GM21381 (cell line): ENCODE measurements around the gene EML4.
"Not testable (repeated sequence)": the region's sequence is repeated elsewhere in the genome, so short reads cannot be mapped to it uniquely, and the experiment has no call there.

Experiments used
- ATAC-seq: cut with Tn5 transposase; IDR thresholded peaks from one replicate; pipeline ENCODE4 v1.9.1; 2021; ENCODE audit warnings: mild to moderate bottlenecking, moderate library complexity; ENCODE audit not compliant: unreplicated experiment

The EML4 gene

DNA sequence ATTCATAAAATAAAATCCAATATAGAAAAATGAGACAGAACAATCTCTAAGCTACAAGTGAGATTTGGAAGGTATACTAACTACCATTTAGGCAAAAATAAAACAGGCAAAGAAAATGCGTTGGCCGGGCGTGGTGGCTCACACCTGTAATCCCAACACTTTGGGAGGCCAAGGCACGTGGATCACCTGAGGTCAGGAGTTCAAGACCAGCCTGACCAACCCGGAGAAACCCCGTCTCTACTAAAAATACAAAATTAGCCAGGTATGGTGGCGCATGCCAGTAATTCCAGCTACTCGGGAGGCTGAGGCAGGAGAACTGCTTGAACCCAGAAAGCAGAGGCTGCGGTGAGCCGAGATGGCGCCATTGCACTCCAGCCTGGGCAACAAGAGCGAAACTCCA lies 178.4 kb downstream of the EML4 start:
- ATAC-seq: not testable (repeated sequence)

DNA sequence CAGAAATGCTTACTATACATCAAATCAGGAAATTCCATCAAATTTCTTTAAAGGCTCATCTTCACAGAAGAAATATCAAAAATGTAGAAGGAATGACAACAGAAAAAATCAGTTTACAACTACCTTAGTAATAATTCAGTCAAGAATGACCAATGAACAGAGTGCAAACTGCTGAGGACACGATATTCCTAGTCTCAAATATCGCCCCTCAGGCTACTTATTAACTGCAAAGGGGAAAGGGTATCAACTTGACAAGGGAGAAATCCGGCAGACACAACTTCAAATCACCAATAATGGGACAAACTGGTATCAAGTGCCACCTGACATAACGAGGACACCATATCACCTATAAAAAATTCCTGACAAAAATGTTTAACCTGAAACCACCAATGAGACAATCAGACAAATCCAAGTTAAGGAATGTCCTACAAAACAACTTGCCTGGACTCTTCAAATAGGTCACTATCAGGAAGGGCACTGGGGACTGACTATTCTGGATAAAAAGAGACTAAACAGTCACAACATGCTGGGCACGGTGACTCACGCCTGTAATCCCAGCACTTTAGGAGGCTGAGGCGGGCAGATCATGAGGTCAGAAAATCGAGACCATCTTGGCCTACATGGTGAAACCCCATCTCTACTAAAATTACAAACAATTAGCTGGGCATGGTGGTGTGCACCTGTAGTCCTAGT lies 179.1 kb downstream of the EML4 start:
- ATAC-seq: no peak

DNA sequence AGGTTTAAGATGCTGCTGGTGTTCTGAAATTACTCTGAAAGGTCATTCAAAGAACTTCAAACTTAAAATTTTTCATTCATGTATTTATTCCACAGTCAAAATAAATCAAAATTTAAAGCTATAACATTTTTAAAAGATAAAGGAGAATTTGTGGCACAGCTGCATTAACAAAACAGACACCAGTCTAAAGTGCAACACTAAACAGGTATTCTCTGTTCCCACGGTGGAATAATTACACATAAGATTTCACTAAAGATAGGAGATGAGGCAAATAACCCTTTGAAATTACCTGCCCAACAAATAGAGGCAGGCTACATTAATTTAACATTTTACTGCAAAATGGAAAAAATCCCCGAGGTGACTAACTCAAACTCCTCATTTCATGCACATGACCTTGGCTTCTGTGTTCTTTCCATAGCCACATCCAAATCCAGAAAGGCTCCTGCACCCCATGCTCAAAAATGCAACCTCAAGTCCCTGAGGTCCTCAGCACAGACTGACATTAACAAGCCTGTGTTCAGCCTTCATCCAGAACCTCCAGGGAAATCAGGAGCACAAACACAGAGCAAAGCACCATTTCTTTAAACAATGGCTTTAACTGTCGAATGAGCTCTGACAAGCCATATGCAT lies 181.4 kb downstream of the EML4 start:
- ATAC-seq: no peak

DNA sequence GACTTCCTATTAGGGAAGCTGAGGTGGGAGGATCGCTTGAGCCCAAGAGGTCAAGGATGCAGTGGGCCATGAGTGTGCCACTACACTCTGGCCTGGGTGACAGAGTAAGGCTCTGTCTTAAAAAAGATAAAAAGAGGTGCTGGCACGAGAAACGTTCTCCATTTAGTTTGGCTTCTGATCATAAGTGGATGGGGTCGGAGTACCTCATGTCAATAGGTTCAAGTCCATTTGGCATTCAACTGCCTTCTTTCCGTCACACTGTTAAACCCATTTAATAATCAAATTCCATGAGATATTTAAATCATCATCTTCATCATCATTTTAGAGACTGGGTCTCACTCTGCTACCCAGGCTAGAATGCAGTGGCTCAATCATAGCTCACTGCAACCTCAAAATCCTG lies 182.7 kb downstream of the EML4 start:
- no peak for ATAC-seq

DNA sequence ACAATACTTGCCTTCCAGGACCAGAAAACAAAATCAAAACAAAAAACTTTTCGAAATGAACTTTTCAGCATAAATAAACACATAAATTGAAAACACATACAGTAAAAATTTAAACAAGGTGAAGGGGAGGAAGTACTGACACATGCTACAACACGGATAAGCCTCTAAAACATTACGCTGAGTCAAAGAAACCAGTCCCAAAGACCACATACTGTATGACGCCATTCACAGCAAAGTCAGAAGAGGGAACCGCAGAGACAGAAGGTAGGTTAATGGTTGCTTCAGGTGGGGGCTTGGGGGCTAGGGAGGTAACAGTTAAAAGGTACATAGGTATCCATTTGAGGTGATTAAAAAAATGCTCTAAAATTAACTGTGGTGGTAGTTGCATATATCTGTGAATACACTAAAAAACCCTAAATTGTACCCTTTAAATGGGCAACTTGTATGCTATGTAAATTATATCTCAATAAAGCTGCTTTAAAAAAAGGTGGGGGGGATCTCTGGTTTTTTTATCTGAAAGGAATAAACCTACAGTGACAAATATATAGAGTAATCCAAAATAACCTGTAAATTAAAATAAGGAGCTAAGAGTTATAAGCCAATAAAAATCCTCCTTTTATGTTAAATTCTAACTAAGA lies 184.8 kb downstream of the EML4 start:
- no peak for ATAC-seq

DNA sequence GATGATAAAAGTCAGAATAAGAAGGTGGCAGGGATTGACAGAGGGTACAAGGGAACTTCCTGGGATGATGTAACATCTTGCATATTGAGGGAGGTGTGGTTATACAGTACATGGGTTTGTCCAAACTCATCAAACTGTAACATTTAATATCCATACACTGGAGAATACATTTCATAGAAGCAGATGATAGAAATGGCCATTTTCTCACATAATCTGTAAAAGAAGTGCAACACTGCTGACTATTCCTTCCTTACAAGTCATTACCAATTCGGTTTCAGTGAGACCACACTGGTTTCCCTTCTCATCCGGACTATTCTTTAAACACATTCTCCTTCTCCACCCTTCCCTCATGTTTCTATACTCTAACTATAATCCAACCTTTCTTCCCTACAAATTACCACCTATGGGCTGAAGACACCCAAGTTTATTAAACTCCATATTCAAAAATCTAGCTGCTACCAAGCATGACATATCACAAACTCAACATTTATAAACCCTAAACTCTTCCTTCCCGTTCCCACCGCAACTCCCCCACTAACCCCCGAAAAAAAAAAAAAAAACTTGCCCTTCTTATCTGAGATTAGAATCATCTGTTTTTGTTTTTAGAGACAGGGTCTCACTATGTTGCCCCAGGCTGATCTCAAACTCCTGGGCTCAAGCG lies 190.3 kb downstream of the EML4 start:
- ATAC-seq: no peak

DNA sequence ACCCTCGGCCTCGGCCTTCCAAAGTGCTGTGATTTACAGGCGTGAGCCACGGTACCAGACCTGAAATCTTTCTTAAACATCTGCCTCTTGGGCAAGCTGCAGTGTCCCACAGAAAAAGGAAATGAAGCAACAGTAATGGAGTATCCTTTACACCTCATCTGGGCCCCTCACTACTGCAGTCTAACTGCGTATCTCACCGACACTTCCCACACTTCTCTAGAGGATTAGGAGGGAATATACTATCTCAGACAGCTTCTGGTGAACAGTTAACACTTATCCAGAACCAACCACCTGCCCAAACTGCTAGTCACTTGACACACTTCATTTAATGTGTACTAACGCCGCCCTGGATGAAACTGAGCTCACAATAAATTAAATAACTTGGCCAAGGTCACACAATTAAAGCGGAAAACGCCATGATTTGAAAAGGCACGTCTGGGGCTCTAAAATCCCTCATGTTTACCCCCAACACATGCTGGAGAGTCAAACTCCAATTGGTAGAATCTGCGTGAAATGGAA lies 190.9 kb downstream of the EML4 start:
- no peak for ATAC-seq

DNA sequence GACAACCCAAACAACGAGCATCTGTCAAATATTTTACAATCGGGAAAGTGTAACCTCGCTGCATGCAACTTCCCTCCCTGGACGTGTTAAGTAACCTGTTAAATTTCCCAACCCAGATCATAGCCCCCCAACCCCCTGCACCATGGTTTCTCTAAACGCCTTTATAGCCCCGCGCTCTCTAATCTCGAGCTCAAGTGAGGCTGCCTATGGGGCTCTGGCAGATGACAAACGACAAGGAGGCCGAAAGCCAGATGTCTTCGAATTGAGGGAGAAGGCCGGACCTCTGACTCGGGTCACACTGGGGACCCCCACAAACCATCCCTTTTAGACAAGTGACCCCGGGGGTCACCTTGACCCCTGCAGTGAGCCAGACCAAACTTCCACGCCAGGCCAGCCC lies 191.3 kb downstream of the EML4 start:
- ATAC-seq: no peak

DNA sequence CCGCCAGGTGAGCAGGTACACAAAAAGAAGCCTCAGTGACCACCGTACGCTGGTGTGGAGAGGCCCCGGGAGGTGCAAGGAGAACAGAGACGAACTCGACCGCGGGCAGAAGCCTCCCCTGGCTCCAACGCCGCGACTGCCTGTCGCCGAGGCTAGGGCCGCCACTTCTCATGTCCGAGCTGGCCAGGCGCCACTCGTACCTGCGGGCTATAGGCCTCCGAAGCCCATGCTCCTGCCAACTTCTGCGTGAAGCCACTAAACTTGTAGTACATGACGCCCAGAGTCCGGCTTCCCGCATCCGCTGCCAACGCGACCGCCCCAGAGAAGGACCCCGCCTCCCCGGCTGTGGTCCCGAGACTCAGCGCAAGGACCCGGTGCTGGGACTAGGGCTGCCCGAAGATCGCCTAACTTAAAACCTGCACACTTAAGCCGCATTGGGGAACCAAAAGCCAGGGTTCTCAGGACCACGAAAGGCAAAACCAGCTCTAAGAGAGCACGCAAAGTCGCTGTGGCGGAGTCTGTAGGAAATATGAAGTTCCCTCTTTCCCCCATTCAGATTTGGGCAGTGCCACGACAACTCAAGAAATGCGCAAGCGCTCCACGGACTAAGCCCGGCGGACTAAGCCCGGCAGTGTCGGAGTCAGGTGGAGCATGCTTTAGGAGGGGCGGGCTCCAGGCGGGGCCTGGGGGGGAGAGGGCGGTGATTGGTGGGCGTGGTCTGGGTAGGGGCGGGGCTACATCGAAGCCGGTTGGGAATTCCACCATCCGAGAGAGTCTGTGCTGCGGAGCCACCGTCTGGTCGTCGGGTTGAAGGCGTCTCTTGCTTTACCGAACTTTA lies 192.0 kb downstream of the EML4 start, which contains the start of gene COX7A2L:
COX7A2L (minus strand) TSS at position 328 of the 838 bp plus-strand sequence; CDS start at position 272, 56 bp downstream.
- peak; percentile 91 for ATAC-seq

DNA sequence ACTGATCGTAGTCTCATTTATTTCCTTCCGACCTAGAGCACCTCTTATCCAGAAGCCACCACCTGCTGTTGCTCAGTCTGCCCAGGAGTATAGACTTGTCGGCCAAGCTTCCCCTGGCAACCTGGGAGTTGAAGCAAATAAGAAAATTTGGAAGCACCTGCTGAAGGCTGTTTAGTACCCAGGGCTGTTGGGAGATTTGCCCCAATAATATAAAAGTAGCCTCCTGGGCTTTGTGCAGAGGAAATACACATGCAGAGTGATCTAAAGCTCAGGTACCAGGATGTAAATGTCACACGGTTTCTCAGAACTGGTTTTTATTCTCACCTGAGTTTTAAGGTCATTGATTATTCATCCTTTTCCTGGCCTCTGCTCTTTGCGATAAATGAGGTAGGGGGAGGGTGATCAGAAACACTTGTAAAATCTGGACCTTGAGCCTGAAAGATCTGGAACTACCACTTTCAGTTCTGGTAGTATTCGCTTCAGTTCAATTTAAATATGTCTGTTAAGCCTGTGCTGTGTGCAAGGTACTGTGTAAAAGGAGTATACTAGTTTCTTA lies 192.7 kb downstream of the EML4 start:
- ATAC-seq: no peak

DNA sequence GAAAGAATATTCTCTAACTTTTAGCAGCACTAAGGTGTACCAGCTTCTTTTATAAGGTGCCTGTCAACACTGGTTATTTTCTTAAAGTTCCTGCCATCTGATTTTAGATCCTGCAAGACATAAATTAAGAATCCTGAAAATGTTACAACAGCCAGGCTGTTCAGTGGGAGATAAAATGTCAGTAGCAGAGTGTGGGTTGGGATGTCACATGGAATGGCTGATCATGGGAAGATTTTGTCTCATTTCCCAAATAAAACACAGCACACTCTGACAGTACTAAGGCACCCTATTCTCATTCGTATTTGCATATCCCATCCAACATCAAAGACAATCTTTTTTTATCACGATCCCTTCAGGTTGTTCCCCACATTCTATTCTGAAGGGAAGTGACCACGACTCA lies 194.3 kb downstream of the EML4 start:
- no peak for ATAC-seq

DNA sequence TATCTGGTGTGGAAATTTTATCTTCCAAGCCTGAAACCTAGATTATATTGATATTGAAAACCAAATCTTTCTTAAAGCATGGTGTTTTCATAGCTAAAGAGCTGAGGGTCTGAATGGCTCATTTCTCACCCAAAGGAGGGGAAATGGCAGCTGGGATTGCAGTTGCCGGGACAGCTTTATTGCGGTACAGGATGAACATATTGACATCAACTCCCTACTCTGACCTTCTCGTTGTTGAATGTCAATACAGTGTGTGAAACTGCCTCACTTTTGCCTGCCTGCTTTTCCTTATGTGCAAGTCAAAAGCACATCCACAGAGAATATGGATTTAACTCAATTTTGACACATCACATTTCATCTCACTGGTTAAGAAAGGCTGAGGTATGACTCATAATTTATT lies 195.5 kb downstream of the EML4 start:
- no peak for ATAC-seq

DNA sequence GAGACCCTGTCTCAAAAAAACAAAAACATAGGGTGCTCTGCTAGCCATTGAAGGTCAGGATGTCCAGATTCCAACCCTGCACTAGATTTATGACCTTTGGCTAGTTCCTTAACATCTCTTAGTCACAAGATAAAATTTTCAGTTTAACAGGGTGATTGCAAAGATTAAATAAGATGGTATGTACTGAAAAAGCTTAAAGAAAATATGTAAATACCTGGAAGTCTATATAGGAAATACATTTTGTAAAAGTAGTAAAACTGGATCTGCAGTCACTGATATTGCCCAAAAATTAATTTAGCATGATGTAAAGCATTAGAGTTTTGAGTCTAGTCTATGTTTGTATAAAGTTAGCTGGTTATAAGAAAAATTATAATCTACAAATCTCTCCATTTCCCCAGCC lies 197.3 kb downstream of the EML4 start:
- no peak for ATAC-seq

DNA sequence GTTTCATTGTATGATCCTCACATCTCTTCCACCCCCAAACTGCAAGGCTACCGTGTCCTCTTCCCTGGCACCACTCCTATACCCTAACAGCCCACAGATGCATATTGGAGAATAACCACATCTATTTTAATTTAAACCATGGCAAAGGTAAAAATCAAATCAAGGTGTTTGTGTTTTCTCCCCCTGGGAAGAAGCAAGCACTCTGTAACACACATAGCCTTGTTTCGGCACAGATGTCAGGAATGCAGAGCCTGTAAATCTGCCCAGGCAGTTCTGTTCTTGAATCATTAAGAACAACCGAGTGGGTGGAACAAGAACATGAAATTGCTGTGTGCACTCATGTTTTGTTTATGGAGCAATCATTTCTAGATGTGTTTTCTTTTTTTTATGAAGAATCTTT lies 198.7 kb downstream of the EML4 start:
- ATAC-seq: no peak

DNA sequence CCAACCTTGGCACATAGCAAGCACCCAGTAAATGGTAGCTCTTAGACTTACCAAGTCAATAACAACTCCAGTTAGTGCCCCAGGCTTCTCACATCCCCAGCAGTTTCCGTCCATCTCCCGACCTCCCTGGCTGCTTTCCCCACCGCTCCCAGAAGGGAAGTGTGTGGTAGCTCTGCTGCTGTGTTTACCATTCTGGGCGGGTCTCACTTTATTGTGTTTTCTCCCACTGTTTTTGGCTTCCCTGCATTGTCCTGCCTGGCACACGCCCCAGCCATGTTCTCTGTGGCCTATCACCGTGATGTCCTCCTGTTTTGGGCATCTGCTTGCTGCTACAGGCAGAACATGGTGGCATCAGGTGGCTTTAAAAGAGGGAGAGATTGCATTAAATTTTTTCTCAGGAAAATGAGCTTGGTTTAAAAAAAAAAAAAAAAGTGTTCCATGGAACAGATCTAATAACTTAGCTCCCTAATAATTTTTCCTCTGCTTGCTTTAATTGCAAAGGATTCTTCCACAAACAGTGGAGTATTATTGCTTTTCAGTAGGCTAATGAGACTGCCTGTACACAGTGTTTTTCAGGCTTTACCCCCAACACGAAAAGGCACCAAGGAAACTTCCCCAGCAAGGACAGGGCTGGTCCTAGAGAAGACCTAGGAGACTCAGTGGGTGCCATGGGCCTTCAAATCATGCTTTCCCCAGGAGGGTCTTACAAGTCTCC lies 199.8 kb downstream of the EML4 start:
- ATAC-seq: no peak

DNA sequence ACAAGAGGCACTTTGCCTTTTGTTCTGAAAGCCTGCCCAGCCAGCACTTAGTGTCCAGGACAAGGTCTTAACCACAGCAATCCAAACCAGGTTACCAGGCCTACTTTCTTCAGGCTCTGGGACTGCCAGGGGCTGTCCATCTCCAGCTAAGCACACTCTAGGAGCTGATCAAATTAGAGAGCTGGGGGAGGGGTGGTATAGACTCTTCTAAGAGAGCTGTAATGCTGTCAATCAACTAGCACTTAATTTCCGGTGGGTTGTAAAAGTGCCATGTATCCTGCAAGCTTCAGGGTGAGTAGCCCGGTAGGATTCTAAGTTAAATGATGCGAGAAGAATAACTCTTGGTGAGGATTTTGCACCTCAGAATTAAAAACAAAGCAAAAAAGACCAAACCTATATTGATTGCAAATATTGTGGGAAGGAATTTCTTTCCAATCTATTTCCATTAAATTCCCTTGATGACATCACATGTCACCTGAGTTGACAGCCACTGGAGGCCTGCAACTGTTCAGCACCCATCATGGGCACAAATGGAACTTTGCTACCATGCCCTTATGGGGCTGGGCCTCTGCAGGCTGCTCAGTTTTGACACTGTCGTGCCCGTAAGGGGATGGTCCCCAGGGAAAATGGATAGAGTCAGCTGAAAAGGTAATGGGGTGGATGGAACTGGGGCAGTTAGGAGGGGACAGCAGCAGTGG lies 200.5 kb downstream of the EML4 start:
- no peak for ATAC-seq

DNA sequence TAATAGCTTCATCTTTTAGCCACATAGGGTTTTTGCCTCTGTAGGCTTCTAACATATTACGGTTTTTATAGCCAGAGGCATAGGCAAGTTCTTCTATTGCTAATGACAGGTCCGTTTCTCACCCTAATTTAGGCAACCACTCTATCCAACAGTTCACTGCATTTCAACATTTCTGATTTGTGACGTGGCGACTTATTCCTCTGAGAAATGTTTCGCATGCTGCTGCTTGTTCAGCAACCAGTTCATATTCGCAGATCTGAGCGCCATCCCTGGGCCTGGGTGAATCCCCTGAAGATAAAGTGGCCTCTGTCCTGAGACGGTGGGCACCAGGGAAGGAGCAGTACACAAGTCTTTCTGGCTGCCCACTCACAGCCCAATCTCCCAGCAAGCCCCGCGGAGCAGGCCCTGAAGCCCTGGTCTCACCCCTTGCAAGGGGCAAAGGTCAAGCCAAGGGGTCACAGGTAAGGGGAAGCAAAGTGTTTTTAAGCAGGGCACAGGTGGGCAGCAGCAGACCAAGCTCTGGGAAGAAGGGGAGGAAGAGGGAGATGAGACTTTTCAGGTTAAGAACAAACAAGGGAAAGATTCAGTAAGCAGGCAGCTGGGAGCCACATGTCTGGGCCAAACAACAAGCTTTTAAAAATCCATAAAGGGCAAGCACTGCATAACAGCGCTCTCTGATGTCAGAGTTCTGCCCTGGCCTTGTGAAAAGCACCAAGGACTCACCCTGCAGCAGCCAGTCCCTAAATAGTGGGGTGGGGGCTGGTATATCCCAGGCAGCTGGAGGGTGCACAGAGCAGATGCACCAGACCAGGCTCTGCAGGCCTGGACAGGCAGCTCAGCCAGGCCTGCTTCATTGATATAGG lies 202.7 kb downstream of the EML4 start:
- ATAC-seq: no peak
